SU-DHL-6 (cell line): ENCODE data around the gene BATF2.

Experiments used
- H2AFZ ChIP-seq: fragments of 200-600 bp; sonication (generic); 2 replicates; pipeline ENCODE4 v1.6.1; 2014; ENCODE audit warnings: low read depth, mild to moderate bottlenecking, moderate library complexity, mixed read lengths, antibody characterized with exemption, low read length; ENCODE audit not compliant: severe bottlenecking
- H3F3A ChIP-seq: fragments of 200-600 bp; shearing (Covaris generic); 2 replicates; pipeline ENCODE4 v1.6.0; 2016; ENCODE audit warnings: antibody characterized with exemption, mild to moderate bottlenecking; ENCODE audit not compliant: insufficient read depth
- H3K27ac ChIP-seq: fragments of 200-600 bp; sonication (generic); 2 replicates; pipeline ENCODE4 v1.5.1; 2016; ENCODE audit warnings: low read depth, mild to moderate bottlenecking, low read length, moderate library complexity, mixed read lengths
- H3K27me3 ChIP-seq: fragments of 200-600 bp; sonication (generic), shearing (Covaris generic); 2 replicates; pipeline ENCODE4 v1.6.0; 2014; ENCODE audit warnings: mild to moderate bottlenecking, low read length
- H3K36me3 ChIP-seq: fragments of 200-600 bp; sonication (generic); 2 replicates; pipeline ENCODE4 v1.6.1; 2014; ENCODE audit warnings: mild to moderate bottlenecking, low read length, mixed read lengths
- H3K4me2 ChIP-seq: fragments of 300-600, 200-600 bp; shearing (Covaris generic), sonication (generic); 2 replicates; pipeline ENCODE4 v1.6.0; 2014; ENCODE audit warnings: low read length, low read depth, mild to moderate bottlenecking; ENCODE audit not compliant: poor library complexity, severe bottlenecking
- H3K4me3 ChIP-seq: fragments of 200-600 bp; sonication (generic); 2 replicates; pipeline ENCODE4 v1.5.1; 2014; ENCODE audit warnings: antibody characterized with exemption, low read length, mild to moderate bottlenecking, mixed read lengths; ENCODE audit not compliant: insufficient read depth, poor library complexity, severe bottlenecking
- H3K79me2 ChIP-seq: fragments of 200-600 bp; sonication (generic); 2 replicates; pipeline ENCODE4 v1.6.1; 2014; ENCODE audit warnings: mild to moderate bottlenecking, low read length, moderate library complexity; ENCODE audit not compliant: insufficient read depth
- H3K9ac ChIP-seq: fragments of 200-600 bp; sonication (generic); 2 replicates; pipeline ENCODE4 v1.7.0; 2014; ENCODE audit warnings: mild to moderate bottlenecking, low read length
- H3K9me2 ChIP-seq: fragments of 200-600 bp; sonication (generic); replicated peaks from 2 replicates; pipeline ENCODE4 v1.6.1; 2014; ENCODE audit warnings: low read length; ENCODE audit not compliant: insufficient read depth
- H3K9me3 ChIP-seq: fragments of 200-600 bp; sonication (generic); 2 replicates; pipeline ENCODE4 v1.6.1; 2014; ENCODE audit warnings: low read length, mixed read lengths; ENCODE audit not compliant: insufficient read depth
- H4K20me1 ChIP-seq: fragments of 200-600 bp; sonication (generic); 2 replicates; pipeline ENCODE4 v1.6.1; 2014; ENCODE audit warnings: low read depth, mild to moderate bottlenecking, antibody characterized with exemption, low read length, moderate library complexity, mixed read lengths
- EZH2phosphoT487 ChIP-seq: fragments of 200-600 bp; sonication (generic), shearing (Covaris generic); conservative IDR thresholded peaks from 2 replicates; pipeline ENCODE4 v1.6.1; 2018; ENCODE audit warnings: mild to moderate bottlenecking, antibody characterized with exemption, low read length, moderate library complexity, mixed read lengths
- TF ChIP-seq, protein P1 (sequence below): fragments of 200-600 bp; sonication (generic); IDR thresholded peaks from one replicate; pipeline ENCODE4 v1.5.1; 2017; ENCODE audit warnings: antibody characterized with exemption, mild to moderate bottlenecking, low read length, moderate library complexity; ENCODE audit not compliant: insufficient read depth, poor library complexity, severe bottlenecking

BATF2 gene

GRCh38 chr11:65043881-65044501 is 47.2 kb upstream of the BATF2 start:
- H3K9ac ChIP-seq = no peak overlapping the region
- no peaks in the 10 kb centered on the region for H4K20me1 ChIP-seq
- H3K27me3 ChIP-seq = no peaks in the 10 kb centered on the region
- H3K27ac ChIP-seq = no peak overlapping the region
- TF ChIP-seq EZH2phosphoT487 = no peak
- TF ChIP-seq, protein P1, sequence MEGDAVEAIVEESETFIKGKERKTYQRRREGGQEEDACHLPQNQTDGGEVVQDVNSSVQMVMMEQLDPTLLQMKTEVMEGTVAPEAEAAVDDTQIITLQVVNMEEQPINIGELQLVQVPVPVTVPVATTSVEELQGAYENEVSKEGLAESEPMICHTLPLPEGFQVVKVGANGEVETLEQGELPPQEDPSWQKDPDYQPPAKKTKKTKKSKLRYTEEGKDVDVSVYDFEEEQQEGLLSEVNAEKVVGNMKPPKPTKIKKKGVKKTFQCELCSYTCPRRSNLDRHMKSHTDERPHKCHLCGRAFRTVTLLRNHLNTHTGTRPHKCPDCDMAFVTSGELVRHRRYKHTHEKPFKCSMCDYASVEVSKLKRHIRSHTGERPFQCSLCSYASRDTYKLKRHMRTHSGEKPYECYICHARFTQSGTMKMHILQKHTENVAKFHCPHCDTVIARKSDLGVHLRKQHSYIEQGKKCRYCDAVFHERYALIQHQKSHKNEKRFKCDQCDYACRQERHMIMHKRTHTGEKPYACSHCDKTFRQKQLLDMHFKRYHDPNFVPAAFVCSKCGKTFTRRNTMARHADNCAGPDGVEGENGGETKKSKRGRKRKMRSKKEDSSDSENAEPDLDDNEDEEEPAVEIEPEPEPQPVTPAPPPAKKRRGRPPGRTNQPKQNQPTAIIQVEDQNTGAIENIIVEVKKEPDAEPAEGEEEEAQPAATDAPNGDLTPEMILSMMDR = no peak
- no peaks in the 10 kb centered on the region for H3K9me3 ChIP-seq
- no peak overlapping the region for H3K4me3 ChIP-seq
- no peaks in the 10 kb centered on the region; the same call in 1 of the 2 replicates for H3F3A ChIP-seq
- H3K4me2 ChIP-seq = no peak overlapping the region
- no peaks in the 10 kb centered on the region for H3K9me2 ChIP-seq
- no peaks in the 10 kb centered on the region for H3K36me3 ChIP-seq
- H3K79me2 ChIP-seq = peaks cover 14% of the 10 kb centered on the region; the same call in 1 of the 2 replicates
- H2AFZ ChIP-seq = no peak overlapping the region

DNA sequence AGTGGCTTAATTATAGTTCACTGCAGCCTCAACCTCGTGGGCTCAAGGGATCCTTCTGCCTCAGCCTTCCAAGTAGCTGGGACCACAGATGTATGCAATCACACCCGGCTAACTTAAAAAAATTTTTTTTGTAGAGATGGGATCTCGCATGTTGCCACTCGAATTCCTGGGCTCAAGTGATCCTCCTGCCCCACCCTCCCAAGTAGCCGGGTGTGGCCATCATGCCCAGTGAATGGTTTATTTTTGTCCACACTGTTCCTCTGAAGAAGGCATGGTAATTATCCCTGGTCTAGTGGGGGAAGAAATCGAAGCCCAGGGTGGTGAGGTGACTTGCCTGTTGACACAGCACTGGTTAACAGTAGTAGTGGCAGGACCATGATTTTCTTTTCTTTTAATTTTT is 46.1 kb upstream of the BATF2 start:
- H4K20me1 ChIP-seq = no peaks in the 10 kb centered on the region
- no peak overlapping the region for H3K9ac ChIP-seq
- no peak overlapping the region for H3K27ac ChIP-seq
- TF ChIP-seq, protein P1 = no peak
- no peak for TF ChIP-seq EZH2phosphoT487
- H3K9me3 ChIP-seq = no peaks in the 10 kb centered on the region
- H2AFZ ChIP-seq = no peak overlapping the region
- no peaks in the 10 kb centered on the region for H3K9me2 ChIP-seq
- no peak overlapping the region for H3K4me3 ChIP-seq
- peaks cover 14% of the 10 kb centered on the region; the same call in 1 of the 2 replicates for H3K79me2 ChIP-seq
- H3K36me3 ChIP-seq = no peaks in the 10 kb centered on the region
- peak overlapping the region; percentile 83 for H3K4me2 ChIP-seq
- H3K27me3 ChIP-seq = no peaks in the 10 kb centered on the region
- peaks cover 6% of the 10 kb centered on the region for H3F3A ChIP-seq

DNA sequence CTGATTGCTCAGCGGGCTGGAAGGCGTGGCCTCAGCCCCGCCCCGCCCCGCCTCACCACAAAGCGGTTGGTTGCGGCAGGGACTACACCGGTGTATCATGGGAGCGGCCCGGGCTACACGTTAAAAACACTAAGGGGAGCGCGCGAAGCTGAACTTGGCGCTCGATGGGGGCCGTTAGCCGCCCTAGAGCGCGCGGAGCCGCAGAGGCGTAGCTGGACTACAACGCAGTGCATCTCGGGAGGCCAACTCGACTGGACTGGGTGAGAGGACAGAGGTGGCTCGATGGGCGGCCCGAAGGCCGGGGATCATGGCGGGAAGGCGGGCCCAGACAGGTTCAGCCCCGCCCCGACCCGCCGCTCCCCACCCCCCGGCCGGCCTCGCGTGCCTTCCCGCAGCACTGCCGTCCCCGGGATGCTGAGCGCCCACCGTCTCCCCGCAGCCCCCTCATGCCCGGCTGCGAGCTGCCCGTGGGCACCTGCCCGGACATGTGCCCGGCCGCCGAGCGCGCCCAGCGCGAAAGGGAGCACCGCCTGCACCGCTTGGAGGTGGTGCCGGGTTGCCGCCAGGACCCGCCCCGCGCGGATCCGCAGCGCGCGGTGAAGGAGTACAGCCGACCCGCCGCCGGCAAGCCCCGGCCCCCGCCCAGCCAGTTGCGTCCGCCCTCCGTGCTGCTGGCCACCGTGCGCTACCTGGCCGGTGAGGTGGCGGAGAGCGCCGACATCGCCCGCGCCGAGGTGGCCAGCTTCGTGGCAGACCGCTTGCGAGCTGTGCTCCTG is 44.3 kb upstream of the BATF2 start, which contains the start of gene SAC3D1:
SAC3D1 (plus strand) TSS at position 364 of the 776 bp plus-strand sequence; CDS start at position 447, 83 bp downstream.
- peaks cover 14% of the 10 kb centered on the region; the same call in 1 of the 2 replicates for H3K79me2 ChIP-seq
- no peaks in the 10 kb centered on the region for H3K27me3 ChIP-seq

More for the DNA sequence above, 44.3 kb upstream of the BATF2 start, which contains the start of gene SAC3D1:
- no peaks in the 10 kb centered on the region for H4K20me1 ChIP-seq
- TF ChIP-seq, protein P1 = no peak
- no peak for TF ChIP-seq EZH2phosphoT487
- peak within 1 kb of the TSS; percentile 87 for H3K4me3 ChIP-seq
- H3F3A ChIP-seq = peaks cover 6% of the 10 kb centered on the region
- no peaks in the 10 kb centered on the region for H3K9me2 ChIP-seq
- H2AFZ ChIP-seq = peak within 1 kb of the TSS; percentile 82
- peak within 1 kb of the TSS; percentile 93 for H3K9ac ChIP-seq
- H3K4me2 ChIP-seq = peak within 1 kb of the TSS; percentile 83
- H3K36me3 ChIP-seq = no peaks in the 10 kb centered on the region
- H3K9me3 ChIP-seq = no peaks in the 10 kb centered on the region
- H3K27ac ChIP-seq = peak within 1 kb of the TSS; percentile 85
